HEK293 (cell line): Measurements from ENCODE around the gene WDR91.

ENCODE experiments used
- AEBP2 ChIP-seq: fragments of 450-650 bp; formaldehyde crosslinking; IDR thresholded peaks from 2 replicates; pipeline ENCODE4 v1.5.1; 2016; ENCODE audit warnings: missing biosample characterization, missing genetic modification characterization, borderline replicate concordance
- BCL6B ChIP-seq: fragments of 450-650 bp; formaldehyde crosslinking; IDR thresholded peaks from 2 replicates; pipeline ENCODE4 v1.5.1; 2017; ENCODE audit warnings: missing biosample characterization, missing genetic modification characterization
- CTCF ChIP-seq: fragments of 450-650 bp; formaldehyde crosslinking; IDR thresholded peaks from 2 replicates; pipeline ENCODE4 v1.5.1; 2016; ENCODE audit warnings: missing biosample characterization, missing genetic modification characterization
- FEZF1 ChIP-seq: fragments of 450-650 bp; formaldehyde crosslinking; IDR thresholded peaks from 2 replicates; pipeline ENCODE4 v1.5.1; 2016; ENCODE audit warnings: missing biosample characterization, missing genetic modification characterization
- GLI4 ChIP-seq: fragments of 450-650 bp; formaldehyde crosslinking; IDR thresholded peaks from 2 replicates; pipeline ENCODE4 v1.5.1; 2016; ENCODE audit warnings: missing biosample characterization, missing genetic modification characterization
- IKZF3 ChIP-seq: fragments of 450-650 bp; IDR thresholded peaks from 2 replicates; pipeline ENCODE4 v1.5.0; 2018; ENCODE audit warnings: missing biosample characterization, mild to moderate bottlenecking, missing genetic modification characterization, moderate library complexity
- OSR2 ChIP-seq: fragments of 450-650 bp; formaldehyde crosslinking; IDR thresholded peaks from 2 replicates; pipeline ENCODE4 v1.5.1; 2016; ENCODE audit warnings: missing biosample characterization, missing genetic modification characterization
- PRDM1 ChIP-seq: fragments of 450-650 bp; formaldehyde crosslinking; IDR thresholded peaks from 2 replicates; pipeline ENCODE4; 2016; ENCODE audit warnings: missing biosample characterization, missing genetic modification characterization
- ZBTB17 ChIP-seq: fragments of 450-650 bp; formaldehyde crosslinking; IDR thresholded peaks from 2 replicates; pipeline ENCODE4 v1.5.1; 2016; ENCODE audit warnings: missing biosample characterization, missing genetic modification characterization
- ZBTB48 ChIP-seq: fragments of 450-650 bp; formaldehyde crosslinking; IDR thresholded peaks from 2 replicates; pipeline ENCODE4 v1.5.1; 2016; ENCODE audit warnings: missing biosample characterization, missing genetic modification characterization
- ZBTB6 ChIP-seq: fragments of 450-650 bp; formaldehyde crosslinking; IDR thresholded peaks from 2 replicates; pipeline ENCODE4 v1.5.1; 2017; ENCODE audit warnings: missing biosample characterization, missing genetic modification characterization
- ZEB2 ChIP-seq: fragments of 450-650 bp; formaldehyde crosslinking; IDR thresholded peaks from 2 replicates; pipeline ENCODE4 v1.5.1; 2016; ENCODE audit warnings: missing biosample characterization, missing genetic modification characterization
- ZFP69B ChIP-seq: fragments of 450-650 bp; formaldehyde crosslinking; IDR thresholded peaks from 2 replicates; pipeline ENCODE4 v1.5.1; 2016; ENCODE audit warnings: missing biosample characterization, missing genetic modification characterization
- ZNF146 ChIP-seq: fragments of 450-650 bp; formaldehyde crosslinking; IDR thresholded peaks from 2 replicates; pipeline ENCODE4 v1.5.1; 2016; ENCODE audit warnings: missing biosample characterization, missing genetic modification characterization
- ZNF18 ChIP-seq: fragments of 450-650 bp; formaldehyde crosslinking; IDR thresholded peaks from 2 replicates; pipeline ENCODE4 v1.5.1; 2016; ENCODE audit warnings: missing biosample characterization, missing genetic modification characterization
- ZNF202 ChIP-seq: fragments of 450-650 bp; formaldehyde crosslinking; IDR thresholded peaks from 2 replicates; pipeline ENCODE4 v1.5.1; 2016; ENCODE audit warnings: missing biosample characterization, missing genetic modification characterization, borderline replicate concordance
- ZNF211 ChIP-seq: fragments of 450-650 bp; formaldehyde crosslinking; IDR thresholded peaks from 2 replicates; pipeline ENCODE4 v1.5.1; 2016; ENCODE audit warnings: low read depth, missing biosample characterization, missing genetic modification characterization
- ZNF449 ChIP-seq: fragments of 450-650 bp; formaldehyde crosslinking; IDR thresholded peaks from 2 replicates; pipeline ENCODE4 v1.5.1; 2017; ENCODE audit warnings: missing biosample characterization, mild to moderate bottlenecking, missing genetic modification characterization, moderate library complexity
- ZNF473 ChIP-seq: fragments of 450-650 bp; formaldehyde crosslinking; IDR thresholded peaks from 2 replicates; pipeline ENCODE4 v1.5.1; 2017; ENCODE audit warnings: missing biosample characterization, missing genetic modification characterization
- ZNF510 ChIP-seq: fragments of 450-650 bp; formaldehyde crosslinking; IDR thresholded peaks from 2 replicates; pipeline ENCODE4 v1.5.1; 2018; ENCODE audit warnings: mild to moderate bottlenecking, missing genetic modification characterization, missing biosample characterization; ENCODE audit not compliant: insufficient replicate concordance
- ZNF513 ChIP-seq: fragments of 450-650 bp; IDR thresholded peaks from 2 replicates; pipeline ENCODE4 v1.5.1; 2018; ENCODE audit warnings: missing biosample characterization, missing genetic modification characterization
- ZNF558 ChIP-seq: fragments of 450-650 bp; formaldehyde crosslinking; IDR thresholded peaks from 2 replicates; pipeline ENCODE4 v1.5.1; 2016; ENCODE audit warnings: missing biosample characterization, missing genetic modification characterization
- ZNF660 ChIP-seq: fragments of 450-650 bp; IDR thresholded peaks from 2 replicates; pipeline ENCODE4 v1.5.1; 2018; ENCODE audit warnings: missing biosample characterization, mild to moderate bottlenecking, missing genetic modification characterization
- ZNF837 ChIP-seq: fragments of 450-650 bp; formaldehyde crosslinking; IDR thresholded peaks from 2 replicates; pipeline ENCODE4 v1.5.1; 2016; ENCODE audit warnings: missing biosample characterization, missing genetic modification characterization
- ZSCAN18 ChIP-seq: fragments of 450-650 bp; formaldehyde crosslinking; IDR thresholded peaks from 2 replicates; pipeline ENCODE4 v1.5.1; 2016; ENCODE audit warnings: missing biosample characterization, missing genetic modification characterization

Gene WDR91

GRCh38 chr7:135208102-135208793, 3.1 kb downstream of the WDR91 start (continued):
- TF ChIP-seq PRDM1 (tag by site-specific recombination): no peak
- peak; percentile 44; the same call in 1 of the 2 replicates for TF ChIP-seq ZBTB48 (tag by site-specific recombination)
- TF ChIP-seq ZNF18: no peak
- TF ChIP-seq ZNF146 (tag by site-specific recombination): no peak
- peak; percentile 32; the same call in 1 of the 2 replicates for TF ChIP-seq ZBTB17 (tag by site-specific recombination)
- peak; percentile 67; the same call in 1 of the 2 replicates for TF ChIP-seq ZEB2 (tag by site-specific recombination)
- TF ChIP-seq ZNF510: no peak
- TF ChIP-seq ZNF837 (tag by site-specific recombination): no peak
- TF ChIP-seq ZBTB6 (tag by site-specific recombination): no peak
- 0 out of 2 replicates have a peak, but pooled peaks have one; percentile 40 for TF ChIP-seq ZNF660
- TF ChIP-seq AEBP2: no peak
- no peak for TF ChIP-seq ZNF558 (tag by site-specific recombination)
- no peak for TF ChIP-seq GLI4
- TF ChIP-seq IKZF3 (tag by site-specific recombination): peak; percentile 54; the same call in 1 of the 2 replicates
- peak; percentile 45 for TF ChIP-seq FEZF1
- TF ChIP-seq ZNF449 (tag by site-specific recombination): no peak
- no peak for TF ChIP-seq ZNF211
- no peak for TF ChIP-seq ZNF202
- no peak for TF ChIP-seq CTCF (tag by site-specific recombination)
- no peak for TF ChIP-seq ZFP69B (tag by site-specific recombination)
- no peak for TF ChIP-seq BCL6B (tag by site-specific recombination)
- TF ChIP-seq OSR2 (tag by site-specific recombination): peak; percentile 91
- no peak for TF ChIP-seq ZSCAN18 (tag by site-specific recombination)
- no peak for TF ChIP-seq ZNF513
- TF ChIP-seq ZNF473 (tag by site-specific recombination): no peak
